ENCODE measurements around the gene TNS1. TPM values are rescaled to one million over a fixed set of nuclear protein-coding genes. Genes with fewer than 3 reads are reported as not detected.

The TNS1 gene
- total RNA-seq, 1 donor from 2014 or later, result 0.91 TPM

- Mint-ChIP-seq H3K27me3 (ENCODE audit: low read depth) (peaks cover under 1% of the 10 kb centered on the region), H3K36me3 (ENCODE audit: low read depth) (no peaks in the 10 kb centered on the region), H3K27ac (no peak overlapping the region), H3K4me3 (ENCODE audit: low read depth) (no peak overlapping the region), H3K9me3 (no peaks in the 10 kb centered on the region), H3K4me1 (ENCODE audit: low read depth) (peaks cover 7% of the 10 kb centered on the region)
- no peak for DNase-seq (ENCODE audit: low spot score)
- intact Hi-C loops (cut with micrococcal nuclease), result no loop called here
Measured at GRCh38 chr2:217987391-217987790, 15.4 kb downstream of the TNS1 start.

- Mint-ChIP-seq H3K36me3 (ENCODE audit: low read depth) (no peaks in the 10 kb centered on the region), H3K27ac (no peak overlapping the region), H3K9me3 (no peaks in the 10 kb centered on the region), H3K4me3 (ENCODE audit: low read depth) (no peak overlapping the region), H3K4me1 (ENCODE audit: low read depth) (peaks cover 7% of the 10 kb centered on the region), H3K27me3 (ENCODE audit: low read depth) (no peaks in the 10 kb centered on the region)
- intact Hi-C loops (cut with micrococcal nuclease), result no loop called here
- no peak for DNase-seq (ENCODE audit: low spot score)
Measured at GRCh38 chr2:217986256-217986961, 16.4 kb downstream of the TNS1 start.

- intact Hi-C loops (cut with micrococcal nuclease), result no loop called here
- no peak for DNase-seq (ENCODE audit: low spot score)
- Mint-ChIP-seq H3K27ac (no peak overlapping the region), H3K27me3 (ENCODE audit: low read depth) (no peaks in the 10 kb centered on the region), H3K36me3 (ENCODE audit: low read depth) (no peaks in the 10 kb centered on the region), H3K4me3 (ENCODE audit: low read depth) (no peak overlapping the region), H3K4me1 (ENCODE audit: low read depth) (peaks cover under 1% of the 10 kb centered on the region), H3K9me3 (no peaks in the 10 kb centered on the region)
Measured at GRCh38 chr2:217983276-217984233, 19.2 kb downstream of the TNS1 start.

- Mint-ChIP-seq H3K27ac (no peak overlapping the region), H3K27me3 (ENCODE audit: low read depth) (no peaks in the 10 kb centered on the region), H3K9me3 (no peaks in the 10 kb centered on the region), H3K36me3 (ENCODE audit: low read depth) (no peaks in the 10 kb centered on the region), H3K4me1 (ENCODE audit: low read depth) (no peaks in the 10 kb centered on the region), H3K4me3 (ENCODE audit: low read depth) (no peak overlapping the region)
- intact Hi-C loops (cut with micrococcal nuclease), result no loop called here
- no peak for DNase-seq (ENCODE audit: low spot score)
Measured at GRCh38 chr2:217981971-217982370, 20.8 kb downstream of the TNS1 start.

GRCh38 chr2:217981084-217981730 is 21.6 kb downstream of the TNS1 start:
- Mint-ChIP-seq H3K36me3 (ENCODE audit: low read depth) (no peaks in the 10 kb centered on the region), H3K4me3 (ENCODE audit: low read depth) (no peak overlapping the region), H3K27ac (no peak overlapping the region), H3K4me1 (ENCODE audit: low read depth) (no peaks in the 10 kb centered on the region), H3K27me3 (ENCODE audit: low read depth) (no peaks in the 10 kb centered on the region), H3K9me3 (no peaks in the 10 kb centered on the region)
- intact Hi-C loops (cut with micrococcal nuclease), result no loop called here
- DNase-seq (ENCODE audit: low spot score), result no peak

- H3K27ac Mint-ChIP-seq, result no peak overlapping the region
- no peak overlapping the region for H3K4me3 Mint-ChIP-seq (ENCODE audit: low read depth)
- H3K27me3 Mint-ChIP-seq (ENCODE audit: low read depth), result no peaks in the 10 kb centered on the region
- H3K4me1 Mint-ChIP-seq (ENCODE audit: low read depth), result no peaks in the 10 kb centered on the region
- intact Hi-C loops (cut with micrococcal nuclease), result no loop called here
- no peaks in the 10 kb centered on the region for H3K36me3 Mint-ChIP-seq (ENCODE audit: low read depth)
- no peaks in the 10 kb centered on the region for H3K9me3 Mint-ChIP-seq
- DNase-seq (ENCODE audit: low spot score), result no peak
Measured at GRCh38 chr2:217980591-217980990, 22.2 kb downstream of the TNS1 start.

GRCh38 chr2:217980036-217980435 is 22.8 kb downstream of the TNS1 start:
- intact Hi-C loops (cut with micrococcal nuclease), result no loop called here
- no peak for DNase-seq (ENCODE audit: low spot score)
- Mint-ChIP-seq H3K27ac (no peak overlapping the region), H3K4me3 (ENCODE audit: low read depth) (no peak overlapping the region), H3K9me3 (no peaks in the 10 kb centered on the region), H3K36me3 (ENCODE audit: low read depth) (no peaks in the 10 kb centered on the region), H3K27me3 (ENCODE audit: low read depth) (no peaks in the 10 kb centered on the region), H3K4me1 (ENCODE audit: low read depth) (no peaks in the 10 kb centered on the region)

- Mint-ChIP-seq H3K27me3 (ENCODE audit: low read depth) (peaks cover under 1% of the 10 kb centered on the region), H3K4me1 (ENCODE audit: low read depth) (no peaks in the 10 kb centered on the region), H3K27ac (no peak overlapping the region), H3K36me3 (ENCODE audit: low read depth) (no peaks in the 10 kb centered on the region), H3K4me3 (ENCODE audit: low read depth) (no peak overlapping the region), H3K9me3 (no peaks in the 10 kb centered on the region)
- DNase-seq (ENCODE audit: low spot score), result no peak
- intact Hi-C loops (cut with micrococcal nuclease), result no loop called here
Measured at GRCh38 chr2:217979151-217979811, 23.5 kb downstream of the TNS1 start.

GRCh38 chr2:217978536-217979150 is 24.2 kb downstream of the TNS1 start:
- H3K4me1 Mint-ChIP-seq (ENCODE audit: low read depth), result no peaks in the 10 kb centered on the region
- no peaks in the 10 kb centered on the region for H3K36me3 Mint-ChIP-seq (ENCODE audit: low read depth)
- no peak for DNase-seq (ENCODE audit: low spot score)

GRCh38 chr2:217977840-217978535 is 24.8 kb downstream of the TNS1 start:
- H3K4me3 Mint-ChIP-seq (ENCODE audit: low read depth), result no peak overlapping the region
- no peak overlapping the region for H3K27ac Mint-ChIP-seq
- DNase-seq (ENCODE audit: low spot score), result no peak
- H3K27me3 Mint-ChIP-seq (ENCODE audit: low read depth), result peaks cover 2% of the 10 kb centered on the region
- intact Hi-C loops (cut with micrococcal nuclease), result no loop called here
- H3K36me3 Mint-ChIP-seq (ENCODE audit: low read depth), result no peaks in the 10 kb centered on the region
- H3K9me3 Mint-ChIP-seq, result no peaks in the 10 kb centered on the region
- H3K4me1 Mint-ChIP-seq (ENCODE audit: low read depth), result no peaks in the 10 kb centered on the region

More at GRCh38 chr2:217978536-217979150, 24.2 kb downstream of the TNS1 start:
- H3K4me3 Mint-ChIP-seq (ENCODE audit: low read depth), result no peak overlapping the region
- peaks cover 2% of the 10 kb centered on the region for H3K27me3 Mint-ChIP-seq (ENCODE audit: low read depth)
- intact Hi-C loops (cut with micrococcal nuclease), result no loop called here
- no peak overlapping the region for H3K27ac Mint-ChIP-seq
- no peaks in the 10 kb centered on the region for H3K9me3 Mint-ChIP-seq

GRCh38 chr2:217976301-217976700 is 26.5 kb downstream of the TNS1 start:
- Mint-ChIP-seq H3K36me3 (ENCODE audit: low read depth) (no peaks in the 10 kb centered on the region), H3K27me3 (ENCODE audit: low read depth) (peaks cover 2% of the 10 kb centered on the region), H3K4me1 (ENCODE audit: low read depth) (no peaks in the 10 kb centered on the region), H3K9me3 (no peaks in the 10 kb centered on the region), H3K27ac (no peak overlapping the region), H3K4me3 (ENCODE audit: low read depth) (no peak overlapping the region)
- DNase-seq (ENCODE audit: low spot score), result no peak
- intact Hi-C loops (cut with micrococcal nuclease), result no loop called here

GRCh38 chr2:217975626-217976025 is 27.2 kb downstream of the TNS1 start:
- no peak overlapping the region for H3K4me3 Mint-ChIP-seq (ENCODE audit: low read depth)
- H3K36me3 Mint-ChIP-seq (ENCODE audit: low read depth), result no peaks in the 10 kb centered on the region
- DNase-seq (ENCODE audit: low spot score), result no peak
- H3K27ac Mint-ChIP-seq, result no peak overlapping the region
- intact Hi-C loops (cut with micrococcal nuclease), result no loop called here
- no peaks in the 10 kb centered on the region for H3K9me3 Mint-ChIP-seq
- peaks cover 2% of the 10 kb centered on the region for H3K27me3 Mint-ChIP-seq (ENCODE audit: low read depth)
- H3K4me1 Mint-ChIP-seq (ENCODE audit: low read depth), result no peaks in the 10 kb centered on the region
